ENCODE data around the gene DLG2. TPM values are rescaled to one million over a fixed set of nuclear protein-coding genes. Genes with fewer than 3 reads are reported as not detected.

Gene DLG2
- total and polyA plus RNA-seq, 9 of the 15 experiments (the other 6 are each of a cell fraction or from before 2014, with no cell fraction given): 0.52 to 1.6 (median 0.95) TPM

DNA sequence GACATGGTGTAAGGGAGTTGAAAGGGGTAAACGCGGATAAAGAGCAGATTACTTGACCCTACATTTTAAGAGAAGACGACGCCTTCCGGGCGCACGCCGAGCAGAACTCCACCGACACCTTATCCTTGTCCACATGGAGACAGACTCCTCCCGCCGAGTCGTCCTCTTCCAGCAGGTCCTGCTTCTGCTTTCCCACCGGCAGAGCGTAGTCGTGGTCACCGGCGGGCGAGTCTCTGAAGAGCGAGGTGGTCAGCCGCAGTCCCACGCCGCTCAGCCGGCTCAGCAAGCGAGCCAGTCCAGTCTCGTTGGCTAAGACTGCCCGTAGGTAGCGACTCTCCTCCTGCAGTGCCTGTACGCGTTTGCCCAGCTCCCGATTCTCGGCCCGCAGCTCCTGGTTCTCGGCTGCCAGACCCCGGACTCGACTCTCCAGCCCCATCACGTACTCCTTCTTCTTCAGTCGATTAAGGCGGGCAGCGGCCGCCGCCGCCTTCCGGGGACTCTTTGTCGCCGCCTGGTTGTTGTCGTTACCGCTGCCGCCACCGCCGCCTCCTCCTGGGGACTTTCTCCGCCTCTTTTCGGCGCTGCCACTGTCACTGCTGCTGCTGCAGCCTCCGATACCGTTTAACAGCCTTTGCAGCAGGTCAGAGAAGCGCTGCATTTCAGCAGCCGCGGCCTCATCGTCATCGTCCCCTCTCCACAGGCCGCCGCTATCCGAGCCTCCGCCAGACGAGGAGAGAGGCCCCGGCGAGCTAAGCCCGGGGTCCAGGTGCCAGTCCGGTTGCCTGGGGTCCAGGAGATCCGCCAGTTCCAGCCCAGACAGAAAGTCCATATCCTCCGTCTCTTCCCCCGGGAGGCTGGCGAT lies 36.8 kb upstream of the DLG2 start (continued):
- TF ChIP-seq, protein P1, sequence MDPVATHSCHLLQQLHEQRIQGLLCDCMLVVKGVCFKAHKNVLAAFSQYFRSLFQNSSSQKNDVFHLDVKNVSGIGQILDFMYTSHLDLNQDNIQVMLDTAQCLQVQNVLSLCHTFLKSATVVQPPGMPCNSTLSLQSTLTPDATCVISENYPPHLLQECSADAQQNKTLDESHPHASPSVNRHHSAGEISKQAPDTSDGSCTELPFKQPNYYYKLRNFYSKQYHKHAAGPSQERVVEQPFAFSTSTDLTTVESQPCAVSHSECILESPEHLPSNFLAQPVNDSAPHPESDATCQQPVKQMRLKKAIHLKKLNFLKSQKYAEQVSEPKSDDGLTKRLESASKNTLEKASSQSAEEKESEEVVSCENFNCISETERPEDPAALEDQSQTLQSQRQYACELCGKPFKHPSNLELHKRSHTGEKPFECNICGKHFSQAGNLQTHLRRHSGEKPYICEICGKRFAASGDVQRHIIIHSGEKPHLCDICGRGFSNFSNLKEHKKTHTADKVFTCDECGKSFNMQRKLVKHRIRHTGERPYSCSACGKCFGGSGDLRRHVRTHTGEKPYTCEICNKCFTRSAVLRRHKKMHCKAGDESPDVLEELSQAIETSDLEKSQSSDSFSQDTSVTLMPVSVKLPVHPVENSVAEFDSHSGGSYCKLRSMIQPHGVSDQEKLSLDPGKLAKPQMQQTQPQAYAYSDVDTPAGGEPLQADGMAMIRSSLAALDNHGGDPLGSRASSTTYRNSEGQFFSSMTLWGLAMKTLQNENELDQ (CRISPR knock-in tag; IDR thresholded peaks at IDR 0.05; ENCODE audit: borderline replicate concordance): no peak
- TF ChIP-seq, protein P2, sequence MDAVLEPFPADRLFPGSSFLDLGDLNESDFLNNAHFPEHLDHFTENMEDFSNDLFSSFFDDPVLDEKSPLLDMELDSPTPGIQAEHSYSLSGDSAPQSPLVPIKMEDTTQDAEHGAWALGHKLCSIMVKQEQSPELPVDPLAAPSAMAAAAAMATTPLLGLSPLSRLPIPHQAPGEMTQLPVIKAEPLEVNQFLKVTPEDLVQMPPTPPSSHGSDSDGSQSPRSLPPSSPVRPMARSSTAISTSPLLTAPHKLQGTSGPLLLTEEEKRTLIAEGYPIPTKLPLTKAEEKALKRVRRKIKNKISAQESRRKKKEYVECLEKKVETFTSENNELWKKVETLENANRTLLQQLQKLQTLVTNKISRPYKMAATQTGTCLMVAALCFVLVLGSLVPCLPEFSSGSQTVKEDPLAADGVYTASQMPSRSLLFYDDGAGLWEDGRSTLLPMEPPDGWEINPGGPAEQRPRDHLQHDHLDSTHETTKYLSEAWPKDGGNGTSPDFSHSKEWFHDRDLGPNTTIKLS (IDR thresholded peaks at IDR 0.05; ENCODE audit: borderline replicate concordance, low read depth): no peak
- TF ChIP-seq PHB (CRISPR knock-in tag; IDR thresholded peaks at IDR 0.05) (no peak), RBM17 (IDR thresholded peaks at IDR 0.05; ENCODE audit: borderline replicate concordance, low read depth, low read length) (no peak), HDAC6 (IDR thresholded peaks at IDR 0.05; ENCODE audit: low read depth, low read length) (no peak), ZNF133 (CRISPR knock-in tag; IDR thresholded peaks at IDR 0.05) (no peak), GABPB1 (CRISPR knock-in tag; IDR thresholded peaks at IDR 0.05) (no peak), PTBP1 (IDR thresholded peaks at IDR 0.05; ENCODE audit: low read depth, low read length) (no peak), ZNF124 (CRISPR knock-in tag; IDR thresholded peaks at IDR 0.05) (no peak), ZNF766 (CRISPR knock-in tag; conservative IDR thresholded peaks at IDR 0.05) (no peak), CBX3 (IDR thresholded peaks at IDR 0.05; ENCODE audit: borderline replicate concordance in 1 of 2, low read length in 2 of 2) (no peak), RBM22 (IDR thresholded peaks at IDR 0.05; ENCODE audit: low read depth, low read length, poor library complexity, severe bottlenecking) (no peak), ERF (CRISPR knock-in tag; IDR thresholded peaks at IDR 0.05) (0 out of 2 replicates have a peak, but pooled peaks have one; percentile 28), NFRKB (IDR thresholded peaks at IDR 0.05; ENCODE audit: low read depth) (no peak), HOXB6 (CRISPR knock-in tag; IDR thresholded peaks at IDR 0.05; ENCODE audit: borderline replicate concordance) (no peak), NCOA1 (IDR thresholded peaks at IDR 0.05; ENCODE audit: low read depth) (no peak), SRF (CRISPR knock-in tag; IDR thresholded peaks at IDR 0.05) (no peak; a peak in 1 of 4 replicates), COPS2 (conservative IDR thresholded peaks at IDR 0.05) (no peak), KDM5B (IDR thresholded peaks at IDR 0.05; ENCODE audit: insufficient replicate concordance, low read depth, low read length) (peak; percentile 55), CBX2 (IDR thresholded peaks at IDR 0.05; ENCODE audit: insufficient read depth, low read length, poor library complexity, severe bottlenecking) (no peak)
- TF ChIP-seq, protein P3, sequence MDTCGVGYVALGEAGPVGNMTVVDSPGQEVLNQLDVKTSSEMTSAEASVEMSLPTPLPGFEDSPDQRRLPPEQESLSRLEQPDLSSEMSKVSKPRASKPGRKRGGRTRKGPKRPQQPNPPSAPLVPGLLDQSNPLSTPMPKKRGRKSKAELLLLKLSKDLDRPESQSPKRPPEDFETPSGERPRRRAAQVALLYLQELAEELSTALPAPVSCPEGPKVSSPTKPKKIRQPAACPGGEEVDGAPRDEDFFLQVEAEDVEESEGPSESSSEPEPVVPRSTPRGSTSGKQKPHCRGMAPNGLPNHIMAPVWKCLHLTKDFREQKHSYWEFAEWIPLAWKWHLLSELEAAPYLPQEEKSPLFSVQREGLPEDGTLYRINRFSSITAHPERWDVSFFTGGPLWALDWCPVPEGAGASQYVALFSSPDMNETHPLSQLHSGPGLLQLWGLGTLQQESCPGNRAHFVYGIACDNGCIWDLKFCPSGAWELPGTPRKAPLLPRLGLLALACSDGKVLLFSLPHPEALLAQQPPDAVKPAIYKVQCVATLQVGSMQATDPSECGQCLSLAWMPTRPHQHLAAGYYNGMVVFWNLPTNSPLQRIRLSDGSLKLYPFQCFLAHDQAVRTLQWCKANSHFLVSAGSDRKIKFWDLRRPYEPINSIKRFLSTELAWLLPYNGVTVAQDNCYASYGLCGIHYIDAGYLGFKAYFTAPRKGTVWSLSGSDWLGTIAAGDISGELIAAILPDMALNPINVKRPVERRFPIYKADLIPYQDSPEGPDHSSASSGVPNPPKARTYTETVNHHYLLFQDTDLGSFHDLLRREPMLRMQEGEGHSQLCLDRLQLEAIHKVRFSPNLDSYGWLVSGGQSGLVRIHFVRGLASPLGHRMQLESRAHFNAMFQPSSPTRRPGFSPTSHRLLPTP (IDR thresholded peaks at IDR 0.05; ENCODE audit: borderline replicate concordance, extremely low read depth, insufficient read length): no peak

All from K562 (cell line).